DND-41 (cell line): Measurements from ENCODE around the gene TNFRSF19.
A peak's percentile ranks its signal among the peaks of the same experiment; 100 is the strongest.

Experiments used
- ATAC-seq: fragments of 200-7000 bp; cut with Tn5 transposase; 3 replicates; pipeline ENCODE4 v1.9.1; 2021; ENCODE audit warnings: low read depth; ENCODE audit not compliant: insufficient read depth
- DNase-seq: peaks from one replicate; pipeline ENCODE4 v3.0.0-alpha.2; 2020
- H2AFZ ChIP-seq: 2 replicates; pipeline ENCODE4 v1.6.0; 2012; ENCODE audit warnings: low read depth, low read length
- H3K27ac ChIP-seq: 2 replicates; pipeline ENCODE4 v1.5.1; 2012; ENCODE audit warnings: low read length, inconsistent platforms
- H3K27me3 ChIP-seq: fragments of 200-600 bp; sonication (generic); 2 replicates; pipeline ENCODE4 v1.6.0; 2012; ENCODE audit warnings: low read length, mild to moderate bottlenecking, inconsistent platforms; ENCODE audit not compliant: insufficient read depth, poor library complexity
- H3K36me3 ChIP-seq: 2 replicates; pipeline ENCODE4 v1.5.1; 2012; ENCODE audit warnings: low read length, inconsistent platforms; ENCODE audit not compliant: insufficient read depth
- H3K4me1 ChIP-seq: 2 replicates; pipeline ENCODE4 v1.5.1; 2012; ENCODE audit warnings: mild to moderate bottlenecking, low read length; ENCODE audit not compliant: insufficient read depth
- H3K4me2 ChIP-seq: 2 replicates; pipeline ENCODE4 v1.6.0; 2012; ENCODE audit warnings: mild to moderate bottlenecking, moderate library complexity, low read length, inconsistent platforms; ENCODE audit not compliant: insufficient read depth
- H3K4me3 ChIP-seq, 2 experiments: fragments of 200-600 bp in 1 of 2; shearing (Covaris generic) in 1 of 2; 2 replicates each; pipeline ENCODE4 v1.5.1; 2012 to 2016; ENCODE audit warnings: inconsistent platforms in 2 of 2, low read length in 2 of 2, mild to moderate bottlenecking in 2 of 2, low read depth in 1 of 2, moderate library complexity in 1 of 2
- H3K79me2 ChIP-seq: 2 replicates; pipeline ENCODE4 v1.6.0; 2012; ENCODE audit warnings: low read length, inconsistent platforms; ENCODE audit not compliant: insufficient read depth
- H3K9ac ChIP-seq: 2 replicates; pipeline ENCODE4 v1.6.0; 2012; ENCODE audit warnings: low read depth, mild to moderate bottlenecking, inconsistent platforms, low read length, moderate library complexity
- H3K9me3 ChIP-seq: 2 replicates; pipeline ENCODE4 v1.5.1; 2012; ENCODE audit warnings: low read length, moderate library complexity, mild to moderate bottlenecking, inconsistent platforms; ENCODE audit not compliant: insufficient read depth, severe bottlenecking
- H4K20me1 ChIP-seq: 2 replicates; pipeline ENCODE4 v1.6.0; 2012; ENCODE audit warnings: low read length; ENCODE audit not compliant: insufficient read depth
- CTCF ChIP-seq: IDR thresholded peaks from 2 replicates; pipeline ENCODE4 v1.5.1; 2012; ENCODE audit warnings: borderline replicate concordance, low read length, moderate library complexity, mild to moderate bottlenecking; ENCODE audit not compliant: poor library complexity, severe bottlenecking; ENCODE audit errors: extremely low read depth
- EZH2 ChIP-seq: IDR thresholded peaks from 3 replicates; pipeline ENCODE4 v1.6.1; 2012; ENCODE audit warnings: borderline replicate concordance, low read depth, mild to moderate bottlenecking, moderate library complexity, low read length, inconsistent platforms; ENCODE audit not compliant: severe bottlenecking

The TNFRSF19 gene

GRCh38 chr13:23660249-23660648 is 90.0 kb downstream of the TNFRSF19 start:
- Histone ChIP-seq H3K9ac (no peak overlapping the region), H3K9me3 (no peaks in the 10 kb centered on the region), H2AFZ (no peak overlapping the region), H3K79me2 (no peaks in the 10 kb centered on the region), H3K4me2 (no peak overlapping the region), H3K27ac (no peak overlapping the region), H3K4me3 (no peak overlapping the region), H3K36me3 (no peaks in the 10 kb centered on the region), H3K27me3 (no peaks in the 10 kb centered on the region), H3K4me1 (no peaks in the 10 kb centered on the region), H4K20me1 (no peaks in the 10 kb centered on the region)
- no peak for TF ChIP-seq EZH2
- TF ChIP-seq CTCF: no peak
- DNase-seq (no peak), ATAC-seq (no peak)

- Histone ChIP-seq H3K9me3 (no peaks in the 10 kb centered on the region), H3K4me2 (no peak overlapping the region), H2AFZ (no peak overlapping the region), H4K20me1 (no peaks in the 10 kb centered on the region), H3K9ac (no peak overlapping the region), H3K27ac (no peak overlapping the region), H3K79me2 (no peaks in the 10 kb centered on the region), H3K27me3 (peaks cover 8% of the 10 kb centered on the region), H3K36me3 (no peaks in the 10 kb centered on the region), H3K4me1 (no peaks in the 10 kb centered on the region), H3K4me3 (no peak overlapping the region)
- TF ChIP-seq EZH2 (no peak), CTCF (no peak)
- DNase-seq: no peak
- no peak for ATAC-seq
Observed at GRCh38 chr13:23666582-23666981, 96.4 kb downstream of the TNFRSF19 start.

- Histone ChIP-seq H3K4me3 (no peak overlapping the region), H3K79me2 (no peaks in the 10 kb centered on the region), H2AFZ (no peak overlapping the region), H3K9ac (no peak overlapping the region), H3K27ac (no peak overlapping the region), H4K20me1 (no peaks in the 10 kb centered on the region), H3K9me3 (no peaks in the 10 kb centered on the region), H3K4me2 (no peak overlapping the region), H3K36me3 (no peaks in the 10 kb centered on the region), H3K27me3 (peaks cover 10% of the 10 kb centered on the region), H3K4me1 (no peaks in the 10 kb centered on the region)
- TF ChIP-seq EZH2 (no peak), CTCF (peak; percentile 21)
- DNase-seq (no peak), ATAC-seq (no peak)
Observed at GRCh38 chr13:23667750-23668149, 97.5 kb downstream of the TNFRSF19 start.

DNA sequence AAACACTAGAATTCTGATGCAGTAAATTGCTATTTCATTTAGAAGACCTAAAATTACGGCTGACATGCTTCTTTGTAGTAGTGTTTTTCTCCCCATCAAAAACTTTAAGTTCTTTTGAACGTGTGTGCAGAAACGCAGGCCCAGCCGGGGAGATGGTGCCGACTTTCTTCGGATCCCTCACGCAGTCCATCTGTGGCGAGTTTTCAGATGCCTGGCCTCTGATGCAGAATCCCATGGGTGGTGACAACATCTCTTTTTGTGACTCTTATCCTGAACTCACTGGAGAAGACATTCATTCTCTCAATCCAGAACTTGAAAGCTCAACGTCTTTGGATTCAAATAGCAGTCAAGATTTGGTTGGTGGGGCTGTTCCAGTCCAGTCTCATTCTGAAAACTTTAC is 98.3 kb downstream of the TNFRSF19 start:
- no peak overlapping the region for H3K9ac ChIP-seq

More for the DNA sequence above, 98.3 kb downstream of the TNFRSF19 start:
- H3K27ac ChIP-seq: no peak overlapping the region
- no peak for TF ChIP-seq EZH2
- TF ChIP-seq CTCF: no peak
- H3K4me2 ChIP-seq: no peak overlapping the region
- H4K20me1 ChIP-seq: no peaks in the 10 kb centered on the region
- no peak overlapping the region for H2AFZ ChIP-seq
- ATAC-seq: no peak
- no peak overlapping the region for H3K4me3 ChIP-seq
- DNase-seq: no peak
- no peaks in the 10 kb centered on the region for H3K9me3 ChIP-seq
- H3K79me2 ChIP-seq: no peaks in the 10 kb centered on the region
- no peaks in the 10 kb centered on the region for H3K36me3 ChIP-seq
- peaks cover 10% of the 10 kb centered on the region for H3K27me3 ChIP-seq
- no peaks in the 10 kb centered on the region for H3K4me1 ChIP-seq
